HG03521 (cell line): ENCODE results near the gene CSRNP3.
"Not testable (repeated sequence)": the region's sequence is repeated elsewhere in the genome, so short reads cannot be mapped to it uniquely, and the experiment has no call there.

ENCODE experiments used
- ATAC-seq: cut with Tn5 transposase; IDR thresholded peaks from one replicate; pipeline ENCODE4 v1.9.1; 2021; ENCODE audit warnings: mild to moderate bottlenecking, moderate library complexity; ENCODE audit not compliant: unreplicated experiment

CSRNP3 gene

GRCh38 chr2:165630236-165630635 lies 160.7 kb downstream of the CSRNP3 start:
- ATAC-seq: no peak

- ATAC-seq: no peak
Measured at GRCh38 chr2:165631089-165631488, 161.6 kb downstream of the CSRNP3 start.

GRCh38 chr2:165632594-165632993 lies 163.1 kb downstream of the CSRNP3 start:
- no peak for ATAC-seq

GRCh38 chr2:165633431-165633830 lies 163.9 kb downstream of the CSRNP3 start:
- ATAC-seq: no peak

GRCh38 chr2:165634282-165634681 lies 164.8 kb downstream of the CSRNP3 start:
- ATAC-seq: no peak

GRCh38 chr2:165634855-165635254 lies 165.4 kb downstream of the CSRNP3 start:
- no peak for ATAC-seq

GRCh38 chr2:165635532-165635931 lies 166.0 kb downstream of the CSRNP3 start:
- ATAC-seq: no peak

- no peak for ATAC-seq
Measured at GRCh38 chr2:165636959-165637358, 167.5 kb downstream of the CSRNP3 start.

- no peak for ATAC-seq
Measured at GRCh38 chr2:165637396-165637795, 167.9 kb downstream of the CSRNP3 start.

GRCh38 chr2:165639504-165639903 lies 170.0 kb downstream of the CSRNP3 start:
- no peak for ATAC-seq

- no peak for ATAC-seq
Measured at GRCh38 chr2:165640247-165640929, 170.9 kb downstream of the CSRNP3 start.

GRCh38 chr2:165645930-165646831 lies 176.7 kb downstream of the CSRNP3 start:
- ATAC-seq: no peak

GRCh38 chr2:165647409-165647808 lies 177.9 kb downstream of the CSRNP3 start:
- no peak for ATAC-seq

- no peak for ATAC-seq
Measured at GRCh38 chr2:165648801-165649200, 179.3 kb downstream of the CSRNP3 start.

- ATAC-seq: no peak
Measured at GRCh38 chr2:165651233-165651632, 181.7 kb downstream of the CSRNP3 start.

GRCh38 chr2:165655661-165656060 lies 186.2 kb downstream of the CSRNP3 start:
- ATAC-seq: no peak

GRCh38 chr2:165660361-165660760 lies 190.9 kb downstream of the CSRNP3 start:
- ATAC-seq: peak; percentile 78

GRCh38 chr2:165662720-165663119 lies 193.2 kb downstream of the CSRNP3 start:
- ATAC-seq: no peak

- ATAC-seq: no peak
Measured at GRCh38 chr2:165665614-165666013, 196.1 kb downstream of the CSRNP3 start.

- not testable (repeated sequence) for ATAC-seq
Measured at GRCh38 chr2:165666073-165666472, 196.6 kb downstream of the CSRNP3 start.

GRCh38 chr2:165666605-165667004 lies 197.1 kb downstream of the CSRNP3 start:
- no peak for ATAC-seq

- no peak for ATAC-seq
Measured at GRCh38 chr2:165667375-165667774, 197.9 kb downstream of the CSRNP3 start.
